SK-N-MC (cell line): ENCODE data around the gene MAMLD1.

Experiments
- FOXP2 ChIP-seq: optimal IDR thresholded peaks from 2 replicates; pipeline ENCODE3; 2011; ENCODE audit warnings: mild to moderate bottlenecking, moderate library complexity; ENCODE audit not compliant: insufficient read depth; ENCODE audit errors: extremely low read length, control extremely low read depth
- POLR2AphosphoS5 ChIP-seq: IDR thresholded peaks from 2 replicates; pipeline ENCODE4 v1.6.1; 2012; ENCODE audit warnings: mild to moderate bottlenecking, low read depth, low read length, borderline replicate concordance

GRCh38 chrX:150405006-150405405 lies 41.9 kb downstream of the MAMLD1 start:
- no peak for TF ChIP-seq FOXP2
- TF ChIP-seq POLR2AphosphoS5 = no peak
